B cell (primary cell): ENCODE data around the gene TMEM266. TPM values are rescaled to one million over a fixed set of nuclear protein-coding genes. Genes with fewer than 3 reads are reported as not detected.

Source experiments
- ATAC-seq: fragments of 200-7000 bp; cut with Tn5 transposase; one replicate; pipeline ENCODE4 v1.10.0; 2021; ENCODE audit warnings: low read depth, mild to moderate bottlenecking, moderate number of reproducible peaks, moderate library complexity
- CTCF ChIA-PET: fragments of 350-600 bp; sonication (Branson Sonifier 250); formaldehyde crosslinking; loops from one replicate; lab custom pipeline; 2021; ENCODE audit warnings: antibody characterized with exemption, inconsistent platforms; lab: Charles Lee
- POLR2A ChIA-PET: fragments of 350-600 bp; sonication (Branson Sonifier 250); formaldehyde crosslinking; loops from one replicate; lab custom pipeline; 2021; ENCODE audit warnings: antibody characterized with exemption; lab: Charles Lee
- DNase-seq: peaks from one replicate; pipeline ENCODE4 v3.0.0; 2013
- H2AFZ ChIP-seq: 2 replicates; pipeline ENCODE4 v1.6.1; 2012; ENCODE audit warnings: mild to moderate bottlenecking, low read depth, low read length; ENCODE audit not compliant: insufficient read depth, poor library complexity, severe bottlenecking
- H3K27ac ChIP-seq, 2 donors: 1 replicate in 1 of 2; 2 replicates in 1 of 2; pipeline ENCODE4 v1.5.1; 2012 to 2013; ENCODE audit warnings: low read length in 2 of 2, mild to moderate bottlenecking in 2 of 2, moderate library complexity in 1 of 2
- H3K27me3 ChIP-seq, 4 experiments: fragments of 200-600 bp in 1 of 4; sonication (generic) in 1 of 4; replicated peaks in 1 of 4; 1 replicate in 2 of 4; 2 replicates in 2 of 4; pipeline versions ENCODE4 v1.6.1 to v1.7.0; 2013 to 2016; ENCODE audit warnings: low read length in 3 of 4, mild to moderate bottlenecking in 2 of 4, mixed read lengths in 1 of 4, moderate library complexity in 1 of 4; ENCODE audit not compliant: insufficient read depth in 4 of 4, control insufficient read depth in 3 of 4; ENCODE audit errors: control extremely low read depth in 1 of 4
- H3K36me3 ChIP-seq, 2 experiments: replicated peaks in 1 of 2; 1 replicate in 1 of 2; 2 replicates in 1 of 2; pipeline versions ENCODE4 v1.6.1 to v1.7.1; 2013; ENCODE audit warnings: low read length in 1 of 2; ENCODE audit not compliant: insufficient read depth in 2 of 2, control insufficient read depth in 1 of 2; ENCODE audit errors: control extremely low read depth in 1 of 2, extremely low read depth in 1 of 2
- H3K4me1 ChIP-seq, 2 donors: fragments of 200-600 bp in 1 of 2; sonication (generic) in 1 of 2; 1 replicate in 1 of 2; 2 replicates in 1 of 2; pipeline versions ENCODE4 v1.5.1 to v1.6.1; 2013 to 2017; ENCODE audit warnings: low read length in 2 of 2; ENCODE audit not compliant: control insufficient read depth in 2 of 2, insufficient read depth in 2 of 2
- H3K4me2 ChIP-seq: replicated peaks from 2 replicates; pipeline ENCODE3; 2012; ENCODE audit warnings: mild to moderate bottlenecking, low read depth, low read length; ENCODE audit not compliant: poor library complexity, severe bottlenecking
- H3K4me3 ChIP-seq, 5 experiments: fragments of 200-600 bp in 1 of 5; sonication (generic) in 1 of 5; 1 replicate in 3 of 5; 2 replicates in 2 of 5; pipeline versions ENCODE4 v1.5.1 to v1.7.0; 2011 to 2016; ENCODE audit warnings: low read length in 4 of 5, mild to moderate bottlenecking in 4 of 5, low read depth in 2 of 5, control low read depth in 1 of 5, moderate library complexity in 1 of 5; ENCODE audit not compliant: insufficient read depth in 1 of 5; ENCODE audit errors: control extremely low read depth in 1 of 5, extremely low read depth in 1 of 5
- H3K79me2 ChIP-seq: fragments of 200-600 bp; sonication (generic); one replicate; pipeline ENCODE4 v1.6.0; 2016; ENCODE audit warnings: low read length; ENCODE audit not compliant: control insufficient read depth, insufficient read depth
- H3K9ac ChIP-seq: fragments of 200-600 bp; sonication (generic); 2 replicates; pipeline ENCODE4 v1.6.1; 2017; ENCODE audit warnings: mild to moderate bottlenecking, low read length, moderate library complexity
- H3K9me3 ChIP-seq, 3 donors: one replicate each; pipeline versions ENCODE4 v1.6.1 to v1.7.1; 2013; ENCODE audit warnings: low read length in 2 of 3; ENCODE audit not compliant: control insufficient read depth in 2 of 3, insufficient read depth in 1 of 3; ENCODE audit errors: control extremely low read depth in 1 of 3
- H4K20me1 ChIP-seq: 2 replicates; pipeline ENCODE4 v1.6.0; 2012; ENCODE audit warnings: mild to moderate bottlenecking, low read length; ENCODE audit not compliant: insufficient read depth, control insufficient read depth, poor library complexity, severe bottlenecking
- H3K27ac Mint-ChIP-seq: one replicate; pipeline ENCODE4 v1.8.0; 2021; ENCODE audit warnings: mixed read lengths
- H3K27me3 Mint-ChIP-seq: one replicate; pipeline ENCODE4 v1.8.0; 2021; ENCODE audit warnings: mixed read lengths
- H3K4me1 Mint-ChIP-seq: one replicate; pipeline ENCODE4 v1.8.0; 2021; ENCODE audit warnings: mixed read lengths
- H3K4me3 Mint-ChIP-seq: one replicate; pipeline ENCODE4 v1.8.0; 2021; ENCODE audit warnings: mixed read lengths
- H3K9me3 Mint-ChIP-seq: one replicate; pipeline ENCODE4 v1.8.0; 2022; ENCODE audit warnings: mixed read lengths; ENCODE audit not compliant: insufficient read depth
- EZH2 ChIP-seq: IDR thresholded peaks from 2 replicates; pipeline ENCODE4 v1.6.1; 2012; ENCODE audit warnings: borderline replicate concordance, low read depth, mild to moderate bottlenecking, moderate library complexity, low read length; ENCODE audit not compliant: insufficient read depth, poor library complexity, severe bottlenecking
- WGBS: methylation state at CpG from one replicate; pipeline ENCODE4 v1.1.5; 2013; ENCODE audit warnings: missing lambda C conversion rate; ENCODE audit not compliant: insufficient coverage; 5-methylcytosine and 5-hydroxymethylcytosine counted together
- intact Hi-C: fragments of 100-400 bp; cut with micrococcal nuclease; formaldehyde crosslinking; loops from one replicate; pipeline ENCODE4 v1.10.0; 2022
- polyA plus RNA-seq: library from polyadenylated mRNA; depleted of rRNA; stranded (reverse); fragments of >200 nt; gene quantifications from 2 replicates; pipeline ENCODE4 v1.2.3, GENCODE V29; 2012
- total RNA-seq, 2 donors: library from RNA; stranded (reverse); fragments of 120-200 nt in 1 of 2; gene quantifications; 1 replicate in 1 of 2; 2 replicates in 1 of 2; pipeline versions ENCODE4 v1.2.3 to v1.2.4, GENCODE V29; 2013 to 2022
- TF ChIP-seq, protein P1 (sequence below): fragments of 200-600 bp; IDR thresholded peaks from one replicate; pipeline ENCODE4 v1.8.0; 2022; ENCODE audit warnings: antibody characterized with exemption, mild to moderate bottlenecking

The TMEM266 gene
- total and polyA plus RNA-seq, 2 donors (not counting 1 experiment from before 2014, with no cell fraction given): not detected

DNA sequence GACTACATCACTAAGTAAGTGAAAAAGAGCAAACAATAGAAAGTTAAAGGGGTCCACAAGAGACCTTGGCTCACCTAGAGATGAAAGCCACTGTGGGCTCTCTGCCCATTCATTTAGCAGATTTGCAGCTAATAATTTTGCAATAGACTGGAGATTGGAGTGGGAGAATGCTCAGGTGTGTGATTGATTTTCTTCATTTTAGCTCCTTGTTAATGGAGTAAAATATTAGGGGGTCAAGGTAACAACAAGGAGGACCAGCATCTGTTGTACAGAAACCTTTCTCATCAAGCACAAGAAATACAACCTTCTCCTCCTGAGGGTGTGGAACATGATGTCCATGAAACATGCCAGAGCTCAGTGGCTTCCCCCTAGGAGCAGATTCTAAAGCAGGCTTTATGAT lies 63.2 kb downstream of the TMEM266 start:
- no peak overlapping the region for H3K27ac ChIP-seq
- H3K4me3 Mint-ChIP-seq: no peak overlapping the region
- no peaks in the 10 kb centered on the region for H3K79me2 ChIP-seq
- TF ChIP-seq, protein P1, sequence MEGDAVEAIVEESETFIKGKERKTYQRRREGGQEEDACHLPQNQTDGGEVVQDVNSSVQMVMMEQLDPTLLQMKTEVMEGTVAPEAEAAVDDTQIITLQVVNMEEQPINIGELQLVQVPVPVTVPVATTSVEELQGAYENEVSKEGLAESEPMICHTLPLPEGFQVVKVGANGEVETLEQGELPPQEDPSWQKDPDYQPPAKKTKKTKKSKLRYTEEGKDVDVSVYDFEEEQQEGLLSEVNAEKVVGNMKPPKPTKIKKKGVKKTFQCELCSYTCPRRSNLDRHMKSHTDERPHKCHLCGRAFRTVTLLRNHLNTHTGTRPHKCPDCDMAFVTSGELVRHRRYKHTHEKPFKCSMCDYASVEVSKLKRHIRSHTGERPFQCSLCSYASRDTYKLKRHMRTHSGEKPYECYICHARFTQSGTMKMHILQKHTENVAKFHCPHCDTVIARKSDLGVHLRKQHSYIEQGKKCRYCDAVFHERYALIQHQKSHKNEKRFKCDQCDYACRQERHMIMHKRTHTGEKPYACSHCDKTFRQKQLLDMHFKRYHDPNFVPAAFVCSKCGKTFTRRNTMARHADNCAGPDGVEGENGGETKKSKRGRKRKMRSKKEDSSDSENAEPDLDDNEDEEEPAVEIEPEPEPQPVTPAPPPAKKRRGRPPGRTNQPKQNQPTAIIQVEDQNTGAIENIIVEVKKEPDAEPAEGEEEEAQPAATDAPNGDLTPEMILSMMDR: no peak
- no peak for TF ChIP-seq EZH2
- no peak overlapping the region for H3K4me3 ChIP-seq
- intact Hi-C loops: no loop called here
- no peak overlapping the region for H3K9ac ChIP-seq
- H3K27me3 Mint-ChIP-seq: peaks cover 44% of the 10 kb centered on the region
- no peaks in the 10 kb centered on the region for H3K4me1 Mint-ChIP-seq
- DNase-seq: no peak
- no peak overlapping the region for H3K27ac Mint-ChIP-seq
- CTCF ChIA-PET: interaction anchor here (1.1 kb wide), 1 partner anchor 416 kb away, joined by 3 read pairs; no protein-coding TSS in a partner anchor
- ATAC-seq: no peak
- H3K4me2 ChIP-seq: no peak overlapping the region
- no peaks in the 10 kb centered on the region for H3K9me3 Mint-ChIP-seq
- H2AFZ ChIP-seq: no peak overlapping the region
- no peaks in the 10 kb centered on the region for H3K4me1 ChIP-seq
- peaks cover 0 to 7% (median 3%) of the 10 kb centered on the region in 4 experiments for H3K27me3 ChIP-seq
- POLR2A ChIA-PET: no interaction called here
- H3K36me3 ChIP-seq: no peaks in the 10 kb centered on the region
- no peaks in the 10 kb centered on the region for H4K20me1 ChIP-seq
- H3K9me3 ChIP-seq: peaks cover 0 to 3% (median 1%) of the 10 kb centered on the region in 3 donors

DNA sequence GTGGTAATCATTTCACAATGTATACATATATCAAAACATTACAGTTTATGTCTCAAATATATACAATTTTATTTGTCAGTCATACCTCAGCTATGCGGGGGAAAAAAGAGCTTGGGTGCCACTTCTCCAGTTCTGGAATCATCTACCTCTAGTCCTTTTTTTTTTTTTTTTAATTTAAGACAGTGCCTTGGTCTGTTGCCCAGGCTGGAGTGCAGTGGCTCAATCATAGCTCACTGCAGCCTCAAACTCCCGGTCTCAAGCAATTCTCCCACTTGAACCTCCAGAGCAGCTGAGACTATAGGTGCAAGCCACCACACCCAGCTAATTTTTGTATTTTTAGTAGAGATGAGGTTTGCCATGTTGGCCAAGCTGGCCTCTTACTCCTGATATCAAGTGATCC lies 67.4 kb downstream of the TMEM266 start:
- peaks cover 0 to 7% (median 3%) of the 10 kb centered on the region in 4 experiments for H3K27me3 ChIP-seq
- intact Hi-C loops: no loop called here
- no peaks in the 10 kb centered on the region for H3K36me3 ChIP-seq
- ChIA-PET POLR2A (no interaction called here), CTCF (interaction anchor here (1.4 to 1.5 kb wide), 2 partner anchors 12 to 23 kb away, joined by 4 to 6 read pairs; no protein-coding TSS in a partner anchor)
- TF ChIP-seq EZH2: no peak
- TF ChIP-seq, protein P1: no peak
- no peaks in the 10 kb centered on the region for H3K4me1 ChIP-seq
- no peak overlapping the region for H3K9ac ChIP-seq
- ATAC-seq (no peak), DNase-seq (no peak)
- no peaks in the 10 kb centered on the region for H3K79me2 ChIP-seq
- H3K27me3 Mint-ChIP-seq: peaks cover 46% of the 10 kb centered on the region
- H2AFZ ChIP-seq: no peak overlapping the region
- H3K4me3 ChIP-seq: no peak overlapping the region
- no peak overlapping the region for H3K4me3 Mint-ChIP-seq
- no peak overlapping the region for H3K27ac ChIP-seq
- no CpG with 5 or more reads among the region's 2 CpGs for WGBS
- no peaks in the 10 kb centered on the region for H3K4me1 Mint-ChIP-seq
- H3K9me3 ChIP-seq: peaks cover 0 to 3% (median 1%) of the 10 kb centered on the region in 3 donors
- no peak overlapping the region for H3K27ac Mint-ChIP-seq
- no peaks in the 10 kb centered on the region for H3K9me3 Mint-ChIP-seq
- H4K20me1 ChIP-seq: no peaks in the 10 kb centered on the region
- H3K4me2 ChIP-seq: no peak overlapping the region
